Neuronal stem cell (in vitro differentiated cells): Measurements from ENCODE around the gene ITGBL1.

Source experiments
- DNase-seq: peaks from one replicate; pipeline ENCODE4 v3.0.0-alpha.2; 2013; ENCODE audit warnings: low spot score
- H2AFZ ChIP-seq: one replicate; pipeline ENCODE4 v1.6.1; 2013; ENCODE audit warnings: mild to moderate bottlenecking, low read length, inconsistent platforms
- H2AK5ac ChIP-seq: 2 replicates; pipeline ENCODE4 v1.6.1; 2013; ENCODE audit warnings: low read depth, mild to moderate bottlenecking, inconsistent platforms, low read length, moderate library complexity, mixed read lengths
- H2BK120ac ChIP-seq: 2 replicates; pipeline ENCODE4 v1.6.1; 2013; ENCODE audit warnings: low read depth, mild to moderate bottlenecking, inconsistent platforms, low read length, moderate library complexity, mixed read lengths
- H2BK12ac ChIP-seq: one replicate; pipeline ENCODE4 v1.6.1; 2013; ENCODE audit warnings: low read length, inconsistent platforms
- H2BK15ac ChIP-seq: 2 replicates; pipeline ENCODE4 v1.6.1; 2013; ENCODE audit warnings: mild to moderate bottlenecking, low read length, inconsistent platforms, mixed read lengths
- H2BK5ac ChIP-seq: one replicate; pipeline ENCODE4 v1.6.1; 2013; ENCODE audit warnings: inconsistent platforms, mild to moderate bottlenecking, low read length, moderate library complexity
- H3K14ac ChIP-seq: one replicate; pipeline ENCODE4 v1.6.1; 2013; ENCODE audit warnings: low read length, inconsistent platforms
- H3K18ac ChIP-seq: 2 replicates; pipeline ENCODE4 v1.6.1; 2013; ENCODE audit warnings: low read length, inconsistent platforms
- H3K23ac ChIP-seq: 2 replicates; pipeline ENCODE4 v1.6.1; 2013; ENCODE audit warnings: low read depth, mild to moderate bottlenecking, mixed read lengths, low read length, inconsistent platforms; ENCODE audit not compliant: poor library complexity
- H3K27ac ChIP-seq: replicated peaks from 3 replicates; pipeline ENCODE4 v1.5.1; 2013; ENCODE audit warnings: low read length, inconsistent platforms
- H3K27me3 ChIP-seq, 3 experiments: 2 replicates each; pipeline ENCODE4 v1.6.1; 2013; ENCODE audit warnings: low read length in 3 of 3, mild to moderate bottlenecking in 2 of 3, inconsistent platforms in 1 of 3, low read depth in 1 of 3, mixed read lengths in 1 of 3, moderate library complexity in 1 of 3; ENCODE audit not compliant: control insufficient read depth in 3 of 3, insufficient read depth in 3 of 3
- H3K36me3 ChIP-seq, 2 donors: replicated peaks in 1 of 2; 2 replicates each; pipeline ENCODE4 v1.6.1; 2013; ENCODE audit warnings: low read length in 2 of 2; ENCODE audit not compliant: control insufficient read depth in 2 of 2, insufficient read depth in 2 of 2
- H3K4ac ChIP-seq: 2 replicates; pipeline ENCODE4 v1.6.1; 2013; ENCODE audit warnings: inconsistent platforms, mild to moderate bottlenecking, low read length, moderate library complexity
- H3K4me1 ChIP-seq, 2 donors: 1 replicate in 1 of 2; 2 replicates in 1 of 2; pipeline ENCODE4 v1.6.1; 2013; ENCODE audit warnings: low read length in 2 of 2, low read depth in 1 of 2; ENCODE audit not compliant: control insufficient read depth in 2 of 2, insufficient read depth in 1 of 2
- H3K4me2 ChIP-seq: one replicate; pipeline ENCODE4 v1.6.1; 2013; ENCODE audit warnings: mild to moderate bottlenecking, low read length, inconsistent platforms; ENCODE audit not compliant: insufficient read depth, poor library complexity, severe bottlenecking
- H3K4me3 ChIP-seq, 2 donors: 2 replicates each; pipeline ENCODE4 v1.5.1; 2013; ENCODE audit warnings: low read length in 2 of 2, mild to moderate bottlenecking in 2 of 2, inconsistent platforms in 1 of 2, moderate library complexity in 1 of 2
- H3K79me1 ChIP-seq: one replicate; pipeline ENCODE4 v1.6.1; 2013; ENCODE audit warnings: low read depth, mild to moderate bottlenecking, inconsistent platforms, low read length, moderate library complexity
- H3K9ac ChIP-seq: one replicate; pipeline ENCODE4 v1.6.1; 2013; ENCODE audit warnings: mild to moderate bottlenecking, low read depth, low read length, inconsistent platforms; ENCODE audit not compliant: poor library complexity
- H3K9me3 ChIP-seq, 2 donors: replicated peaks in 1 of 2; 2 replicates each; pipeline versions ENCODE3 to v1.6.1; 2013; ENCODE audit warnings: low read length in 2 of 2, mild to moderate bottlenecking in 2 of 2, inconsistent platforms in 1 of 2, low read depth in 1 of 2, mixed read lengths in 1 of 2, moderate library complexity in 1 of 2; ENCODE audit not compliant: control insufficient read depth in 2 of 2, insufficient read depth in 1 of 2
- H4K8ac ChIP-seq: one replicate; pipeline ENCODE4 v1.6.1; 2013; ENCODE audit warnings: low read depth, mild to moderate bottlenecking, inconsistent platforms, low read length, moderate library complexity
- H4K91ac ChIP-seq: one replicate; pipeline ENCODE4 v1.6.1; 2013; ENCODE audit warnings: low read length, low read depth, mild to moderate bottlenecking, inconsistent platforms; ENCODE audit not compliant: poor library complexity
- WGBS, 2 donors: extraction: QIAGEN DNeasy Blood & Tissue Kit; methylation state at CpG; one replicate each; pipeline ENCODE4 v1.1.7; 2013; ENCODE audit warnings: missing lambda C conversion rate in 2 of 2, mixed read lengths in 1 of 2; ENCODE audit not compliant: insufficient read length in 2 of 2, insufficient replicate concordance in 1 of 2; ENCODE audit errors: extremely low coverage in 2 of 2; 5-methylcytosine and 5-hydroxymethylcytosine counted together

Gene ITGBL1

DNA sequence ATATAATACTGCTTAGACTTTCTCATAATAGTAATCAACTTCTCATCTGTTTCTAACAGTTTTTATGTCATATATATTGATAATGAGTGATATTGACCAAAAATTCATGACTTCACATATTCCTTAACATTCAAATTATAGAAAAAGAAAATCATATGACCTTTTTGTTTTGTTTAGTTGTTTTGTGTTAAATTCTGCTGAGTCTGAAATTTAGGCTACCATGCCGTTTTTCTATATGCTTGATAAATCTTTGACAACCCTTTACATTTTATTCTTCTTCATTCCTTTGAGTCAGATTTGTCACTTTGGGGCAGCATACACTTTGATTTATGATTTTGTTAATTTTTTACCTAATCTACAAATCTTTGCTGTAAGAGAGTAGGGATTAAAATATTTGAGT lies 176.4 kb downstream of the ITGBL1 start:
- Histone ChIP-seq H3K23ac (no peak overlapping the region), H3K27ac (no peak overlapping the region), H2BK120ac (no peak overlapping the region), H3K79me1 (no peaks in the 10 kb centered on the region), H3K18ac (no peak overlapping the region), H3K14ac (no peak overlapping the region), H4K91ac (no peak overlapping the region), H3K9me3 (no peaks in the 10 kb centered on the region), H2BK12ac (no peak overlapping the region), H3K4me2 (no peak overlapping the region), H3K4me1 (peaks cover 0 to 3% of the 10 kb centered on the region in 2 donors), H3K36me3 (no peaks in the 10 kb centered on the region), H2BK15ac (no peak overlapping the region), H2BK5ac (no peak overlapping the region), H3K4me3 (no peak overlapping the region), H3K27me3 (no peaks in the 10 kb centered on the region), H4K8ac (no peak overlapping the region), H3K9ac (no peak overlapping the region), H3K4ac (no peak overlapping the region), H2AK5ac (no peak overlapping the region), H2AFZ (no peak overlapping the region)
- no CpG with 5 or more reads among the region's 1 CpG for WGBS, 2 donors
- DNase-seq: no peak

DNA sequence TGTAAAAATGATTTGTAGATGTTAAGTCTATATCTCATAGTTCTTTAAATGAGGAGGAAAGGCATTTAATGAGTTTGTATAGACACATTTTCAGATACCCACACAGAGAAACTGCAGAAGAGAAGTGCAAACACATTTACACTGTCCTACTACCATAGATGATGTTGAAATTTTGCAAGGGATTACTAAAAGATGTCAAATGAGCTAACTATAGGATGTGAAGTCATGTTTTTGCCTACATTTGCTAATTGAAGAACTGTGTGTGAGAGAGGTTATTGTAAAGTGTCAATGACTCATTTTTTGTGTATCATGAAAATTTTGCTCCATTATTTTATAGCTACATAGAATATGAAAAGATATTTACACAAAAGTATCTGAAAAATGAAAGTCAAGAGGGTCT lies 178.9 kb downstream of the ITGBL1 start:
- no peak overlapping the region for H3K14ac ChIP-seq
- H3K27me3 ChIP-seq: no peaks in the 10 kb centered on the region
- no peaks in the 10 kb centered on the region for H3K79me1 ChIP-seq
- H4K8ac ChIP-seq: no peak overlapping the region
- no peak overlapping the region for H2BK15ac ChIP-seq
- no peaks in the 10 kb centered on the region for H3K4me1 ChIP-seq
- H3K9ac ChIP-seq: no peak overlapping the region
- H3K4me2 ChIP-seq: no peak overlapping the region
- no peak overlapping the region for H2BK12ac ChIP-seq
- H2BK120ac ChIP-seq: no peak overlapping the region
- no peak overlapping the region for H3K27ac ChIP-seq
- H4K91ac ChIP-seq: no peak overlapping the region
- no peak overlapping the region for H2BK5ac ChIP-seq
- no peak for DNase-seq
- H2AFZ ChIP-seq: no peak overlapping the region
- H2AK5ac ChIP-seq: no peak overlapping the region
- no peak overlapping the region for H3K23ac ChIP-seq
- no peaks in the 10 kb centered on the region for H3K36me3 ChIP-seq
- no peak overlapping the region for H3K18ac ChIP-seq
- H3K4me3 ChIP-seq: no peak overlapping the region
- H3K9me3 ChIP-seq: no peaks in the 10 kb centered on the region
- H3K4ac ChIP-seq: no peak overlapping the region

DNA sequence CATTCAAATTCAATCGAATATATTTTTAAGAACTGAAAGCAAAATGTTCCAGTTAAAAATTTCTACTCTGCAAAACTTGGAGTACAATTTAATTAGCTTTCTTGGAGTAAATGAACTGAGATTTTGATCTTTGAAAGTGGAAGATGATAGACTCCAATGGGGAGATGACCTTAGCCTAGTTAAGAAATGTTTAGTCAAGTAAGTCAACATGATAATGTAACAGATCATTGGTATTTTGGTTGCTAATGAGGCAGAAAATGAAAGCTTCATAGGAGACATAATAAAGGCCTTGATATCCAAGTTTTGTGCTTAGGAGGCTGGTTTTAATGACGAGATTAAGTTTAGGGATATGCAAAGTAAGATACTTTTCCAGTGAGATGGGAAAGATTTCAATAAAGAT lies 181.7 kb downstream of the ITGBL1 start:
- no peak overlapping the region for H3K14ac ChIP-seq
- no CpG with 5 or more reads among the region's 2 CpGs for WGBS, 2 donors

DNA sequence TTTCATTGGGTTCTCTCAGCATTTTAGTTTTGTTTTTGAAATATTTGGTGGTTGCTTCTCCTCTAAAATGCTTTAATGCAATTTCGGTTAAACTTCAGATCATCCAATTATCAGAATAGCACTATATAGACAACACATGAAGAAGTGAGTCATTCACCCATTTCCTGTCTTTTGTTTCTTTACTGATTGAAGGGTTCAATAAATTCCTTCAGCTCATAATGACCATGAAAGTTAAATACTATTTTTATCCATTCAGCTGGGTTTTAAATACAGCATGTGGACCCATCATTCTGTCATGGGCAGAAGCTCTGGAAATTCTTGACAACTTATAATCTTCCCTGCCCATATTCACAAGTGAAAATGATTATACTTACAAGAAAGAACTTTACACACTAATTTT lies 187.2 kb downstream of the ITGBL1 start:
- H3K4me3 ChIP-seq: no peak overlapping the region
- no peak overlapping the region for H2BK120ac ChIP-seq
- no peaks in the 10 kb centered on the region for H3K79me1 ChIP-seq
- H3K4me1 ChIP-seq: no peaks in the 10 kb centered on the region
- H3K9ac ChIP-seq: no peak overlapping the region
- H3K4ac ChIP-seq: no peak overlapping the region
- H3K14ac ChIP-seq: no peak overlapping the region
- no peak overlapping the region for H4K8ac ChIP-seq
- H4K91ac ChIP-seq: no peak overlapping the region
- DNase-seq: no peak
- no peak overlapping the region for H3K4me2 ChIP-seq
- H3K9me3 ChIP-seq: no peaks in the 10 kb centered on the region
- H3K36me3 ChIP-seq: no peaks in the 10 kb centered on the region
- no CpG with 5 or more reads among the region's 1 CpG for WGBS, 2 donors
- no peak overlapping the region for H2AK5ac ChIP-seq
- no peak overlapping the region for H3K23ac ChIP-seq
- H2BK12ac ChIP-seq: no peak overlapping the region
- no peak overlapping the region for H3K18ac ChIP-seq
- no peak overlapping the region for H3K27ac ChIP-seq
- H3K27me3 ChIP-seq: no peaks in the 10 kb centered on the region
- H2BK15ac ChIP-seq: no peak overlapping the region
- no peak overlapping the region for H2AFZ ChIP-seq
- no peak overlapping the region for H2BK5ac ChIP-seq

More for the DNA sequence above, 181.7 kb downstream of the ITGBL1 start:
- Histone ChIP-seq H2BK12ac (no peak overlapping the region), H3K23ac (no peak overlapping the region), H3K4me1 (no peaks in the 10 kb centered on the region), H3K27ac (no peak overlapping the region), H3K9me3 (no peaks in the 10 kb centered on the region), H2BK5ac (no peak overlapping the region), H3K36me3 (no peaks in the 10 kb centered on the region), H2AFZ (no peak overlapping the region), H3K4me3 (no peak overlapping the region), H3K18ac (no peak overlapping the region), H2BK15ac (no peak overlapping the region), H2BK120ac (no peak overlapping the region), H3K4me2 (no peak overlapping the region), H3K27me3 (no peaks in the 10 kb centered on the region), H3K9ac (no peak overlapping the region), H4K8ac (no peak overlapping the region), H4K91ac (no peak overlapping the region), H3K79me1 (no peaks in the 10 kb centered on the region), H3K4ac (no peak overlapping the region), H2AK5ac (no peak overlapping the region)
- DNase-seq: no peak
